CD4-positive, alpha-beta memory T cell (primary cell): Measurements from ENCODE around the gene HES6. TPM values are rescaled to one million over a fixed set of nuclear protein-coding genes. Genes with fewer than 3 reads are reported as not detected.
"Not testable (repeated sequence)": the region's sequence is repeated elsewhere in the genome, so short reads cannot be mapped to it uniquely, and the experiment has no call there.

Source experiments
- CTCF ChIA-PET: fragments of 350-600 bp; sonication (Branson Sonifier 250); formaldehyde crosslinking; loops from one replicate; lab custom pipeline; 2021; ENCODE audit warnings: inconsistent platforms; ENCODE audit not compliant: partially characterized antibody; lab: Charles Lee
- POLR2A ChIA-PET: fragments of 350-600 bp; sonication (Branson Sonifier 250); formaldehyde crosslinking; loops from one replicate; lab custom pipeline; 2021; ENCODE audit not compliant: partially characterized antibody; lab: Charles Lee
- DNase-seq, 5 donors: peaks; one replicate each; pipeline versions ENCODE4 v3.0.0 to v3.0.0-alpha.2; 2020 to 2022; ENCODE audit warnings: mixed read lengths in 1 of 5
- H3K27ac ChIP-seq: one replicate; pipeline ENCODE4 v1.7.0; 2013; ENCODE audit warnings: low read depth, low read length
- H3K27me3 ChIP-seq: 2 replicates; pipeline ENCODE4 v1.7.0; 2013; ENCODE audit warnings: mild to moderate bottlenecking, low read length, moderate library complexity; ENCODE audit not compliant: insufficient read depth
- H3K36me3 ChIP-seq: 2 replicates; pipeline ENCODE4 v1.7.0; 2013; ENCODE audit warnings: mild to moderate bottlenecking, low read length, moderate library complexity; ENCODE audit not compliant: insufficient read depth
- H3K4me1 ChIP-seq: 2 replicates; pipeline ENCODE4 v1.7.0; 2013; ENCODE audit warnings: mild to moderate bottlenecking, low read length, moderate library complexity; ENCODE audit not compliant: insufficient read depth
- H3K4me3 ChIP-seq, 2 donors: one replicate each; pipeline ENCODE4 v1.7.0; 2013; ENCODE audit warnings: low read length in 2 of 2, mild to moderate bottlenecking in 1 of 2
- H3K9me3 ChIP-seq, 2 donors: one replicate each; pipeline ENCODE4 v1.7.0; 2013; ENCODE audit warnings: low read length in 2 of 2, control low read depth in 1 of 2; ENCODE audit not compliant: control insufficient read depth in 1 of 2
- H3K27ac Mint-ChIP-seq, 7 donors: one replicate each; pipeline ENCODE4 v1.8.0; 2020 to 2021; ENCODE audit warnings: mixed read lengths in 7 of 7, mild to moderate bottlenecking in 6 of 7, inconsistent platforms in 3 of 7, moderate library complexity in 3 of 7
- H3K27me3 Mint-ChIP-seq, 2 donors: one replicate each; pipeline ENCODE4 v1.8.0; 2020 to 2021; ENCODE audit warnings: mixed read lengths in 2 of 2
- H3K36me3 Mint-ChIP-seq, 2 donors: one replicate each; pipeline ENCODE4 v1.8.0; 2020 to 2021; ENCODE audit warnings: mixed read lengths in 2 of 2, inconsistent platforms in 1 of 2, mild to moderate bottlenecking in 1 of 2
- H3K4me1 Mint-ChIP-seq, 4 donors: one replicate each; pipeline ENCODE4 v1.8.0; 2020 to 2021; ENCODE audit warnings: mixed read lengths in 4 of 4, mild to moderate bottlenecking in 1 of 4
- H3K4me3 Mint-ChIP-seq, 8 donors: one replicate each; pipeline ENCODE4 v1.8.0; 2020 to 2021; ENCODE audit warnings: mixed read lengths in 8 of 8, mild to moderate bottlenecking in 7 of 8, moderate library complexity in 6 of 8, inconsistent platforms in 3 of 8
- H3K9me3 Mint-ChIP-seq, 8 donors: one replicate each; pipeline ENCODE4 v1.8.0; 2020 to 2021; ENCODE audit warnings: mixed read lengths in 8 of 8, mild to moderate bottlenecking in 5 of 8, inconsistent platforms in 3 of 8, moderate library complexity in 1 of 8
- intact Hi-C: fragments of 100-400 bp; cut with micrococcal nuclease; formaldehyde crosslinking; loops from one replicate; pipeline ENCODE4 v1.15.1; 2023
- polyA plus RNA-seq, 2 donors: library from polyadenylated mRNA; unstranded; fragments of 300-500 nt; fragmentation: Illumina TruSeq; gene quantifications; one replicate each; pipeline ENCODE4 v1.2.3, GENCODE V29; 2021
- total RNA-seq, 2 experiments: library from RNA; stranded (reverse); gene quantifications; one replicate each; pipeline ENCODE4 v1.2.3, GENCODE V29; 2021

The HES6 gene
- total and polyA plus RNA-seq, 4 experiments from 2014 or later: 0.67 to 4.9 (median 1.5) TPM

- H3K9me3 ChIP-seq: no peaks in the 10 kb centered on the region
- H3K9me3 Mint-ChIP-seq: no peaks in the 10 kb centered on the region
- no peaks in the 10 kb centered on the region for H3K27me3 Mint-ChIP-seq
- CTCF ChIA-PET: no interaction called here
- POLR2A ChIA-PET: no interaction called here
- no peak overlapping the region for H3K4me3 Mint-ChIP-seq
- H3K36me3 Mint-ChIP-seq: peaks cover 3 to 21% of the 10 kb centered on the region in 2 donors
- H3K27ac ChIP-seq: no peak overlapping the region
- peaks cover 10% of the 10 kb centered on the region for H3K36me3 ChIP-seq
- peaks cover 17 to 36% (median 26%) of the 10 kb centered on the region in 4 donors for H3K4me1 Mint-ChIP-seq
- intact Hi-C loops: no loop called here
- no peak overlapping the region for H3K4me3 ChIP-seq
- H3K27me3 ChIP-seq: no peaks in the 10 kb centered on the region
- DNase-seq: no peak
- peak overlapping the region in 2 of 7 donors; percentile 5 to 6 for H3K27ac Mint-ChIP-seq
- H3K4me1 ChIP-seq: no peaks in the 10 kb centered on the region
Measured at GRCh38 chr2:238280083-238280825, 40.4 kb upstream of the HES6 start.

- H3K36me3 Mint-ChIP-seq: peaks cover 12 to 30% of the 10 kb centered on the region in 2 donors
- H3K27me3 Mint-ChIP-seq: no peaks in the 10 kb centered on the region
- Histone ChIP-seq H3K9me3 (no peaks in the 10 kb centered on the region), H3K4me3 (no peak overlapping the region), H3K36me3 (peaks cover 14% of the 10 kb centered on the region), H3K27ac (no peak overlapping the region), H3K4me1 (no peaks in the 10 kb centered on the region), H3K27me3 (no peaks in the 10 kb centered on the region)
- ChIA-PET CTCF (no interaction called here), POLR2A (interaction anchor here (1.3 kb wide), 1 partner anchor 9 kb away, joined by 4 read pairs; the partner anchor contains the start of gene PER2)
- H3K27ac Mint-ChIP-seq: no peak overlapping the region
- peaks cover 15 to 31% (median 23%) of the 10 kb centered on the region in 4 donors for H3K4me1 Mint-ChIP-seq
- intact Hi-C loops: no loop called here
- no peak overlapping the region for H3K4me3 Mint-ChIP-seq
- no peak for DNase-seq
- no peaks in the 10 kb centered on the region for H3K9me3 Mint-ChIP-seq
Measured at GRCh38 chr2:238279324-238279682, 39.5 kb upstream of the HES6 start.

- peak overlapping the region in 1 of 7 donors; percentile 82 for H3K27ac Mint-ChIP-seq
- H3K27me3 Mint-ChIP-seq: no peaks in the 10 kb centered on the region
- Histone ChIP-seq H3K27me3 (no peaks in the 10 kb centered on the region), H3K9me3 (no peaks in the 10 kb centered on the region), H3K27ac (no peak overlapping the region), H3K4me3 (no peak overlapping the region), H3K36me3 (peaks cover 16% of the 10 kb centered on the region), H3K4me1 (no peaks in the 10 kb centered on the region)
- H3K36me3 Mint-ChIP-seq: peaks cover 15 to 35% of the 10 kb centered on the region in 2 donors
- H3K4me1 Mint-ChIP-seq: peaks cover 14 to 26% (median 20%) of the 10 kb centered on the region in 4 donors
- no peak for DNase-seq
- H3K9me3 Mint-ChIP-seq: no peaks in the 10 kb centered on the region
- H3K4me3 Mint-ChIP-seq: no peak overlapping the region
- POLR2A ChIA-PET: interaction anchor here (1.3 kb wide), 1 partner anchor 9 kb away, joined by 4 read pairs; the partner anchor contains the start of gene PER2
- CTCF ChIA-PET: interaction anchor here (1.1 kb wide), 1 partner anchor 15 kb away, joined by 3 read pairs; no protein-coding TSS in a partner anchor
- intact Hi-C loops: no loop called here
Measured at GRCh38 chr2:238278626-238279323, 38.9 kb upstream of the HES6 start.

- Mint-ChIP-seq H3K4me3 (no peak overlapping the region), H3K27ac (peak overlapping the region in 2 of 7 donors; percentile 42 to 82), H3K36me3 (peaks cover 21 to 41% of the 10 kb centered on the region in 2 donors), H3K9me3 (no peaks in the 10 kb centered on the region), H3K4me1 (peaks cover 10 to 19% (median 15%) of the 10 kb centered on the region in 4 donors), H3K27me3 (no peaks in the 10 kb centered on the region)
- ChIA-PET CTCF (interaction anchor here (0.8 to 2.1 kb wide), 2 partner anchors 13 to 18 kb away, joined by 3 to 7 read pairs; no protein-coding TSS in a partner anchor), POLR2A (interaction anchor here (0.8 kb wide), 1 partner anchor 11 kb away, joined by 3 read pairs; no protein-coding TSS in a partner anchor)
- Histone ChIP-seq H3K27ac (no peak overlapping the region), H3K4me3 (no peak overlapping the region), H3K4me1 (no peaks in the 10 kb centered on the region), H3K9me3 (no peaks in the 10 kb centered on the region), H3K36me3 (peaks cover 18% of the 10 kb centered on the region), H3K27me3 (no peaks in the 10 kb centered on the region)
- no peak for DNase-seq
- intact Hi-C loops: no loop called here
Measured at GRCh38 chr2:238277695-238278094, 37.9 kb upstream of the HES6 start.

- Mint-ChIP-seq H3K4me3 (no peak overlapping the region), H3K27me3 (no peaks in the 10 kb centered on the region), H3K9me3 (no peaks in the 10 kb centered on the region), H3K36me3 (peaks cover 32 to 70% of the 10 kb centered on the region in 2 donors), H3K27ac (no peak overlapping the region), H3K4me1 (peaks cover 0 to 7% (median 3%) of the 10 kb centered on the region in 4 donors)
- H3K36me3 ChIP-seq: peaks cover 28% of the 10 kb centered on the region
- ChIA-PET CTCF (interaction anchor here (0.9 to 2.3 kb wide), 2 partner anchors 11 to 13 kb away, joined by 3 to 11 read pairs; no protein-coding TSS in a partner anchor), POLR2A (no interaction called here)
- DNase-seq: no peak
- no peak overlapping the region for H3K27ac ChIP-seq
- no peaks in the 10 kb centered on the region for H3K4me1 ChIP-seq
- H3K4me3 ChIP-seq: no peak overlapping the region
- H3K9me3 ChIP-seq: no peaks in the 10 kb centered on the region
- intact Hi-C loops: no loop called here
- H3K27me3 ChIP-seq: no peaks in the 10 kb centered on the region
Measured at GRCh38 chr2:238274152-238274865, 34.5 kb upstream of the HES6 start.

GRCh38 chr2:238273433-238273832 lies 33.6 kb upstream of the HES6 start:
- CTCF ChIA-PET: interaction anchor here (2.3 kb wide), 1 partner anchor 10 kb away, joined by 11 read pairs; no protein-coding TSS in a partner anchor

More at GRCh38 chr2:238273433-238273832, 33.6 kb upstream of the HES6 start:
- H3K27ac ChIP-seq, intact Hi-C loops, H3K4me1 ChIP-seq, H3K27me3 Mint-ChIP-seq, H3K9me3 Mint-ChIP-seq, H3K4me3 ChIP-seq, H3K4me3 Mint-ChIP-seq, H3K9me3 ChIP-seq, DNase-seq, H3K4me1 Mint-ChIP-seq, H3K27me3 ChIP-seq: not testable (repeated sequence)
- Mint-ChIP-seq H3K27ac (peak overlapping the region in 1 of 7 donors; percentile 29), H3K36me3 (peaks cover 32 to 73% of the 10 kb centered on the region in 2 donors)
- peaks cover 28% of the 10 kb centered on the region for H3K36me3 ChIP-seq
- POLR2A ChIA-PET: interaction anchor here (0.8 kb wide), 1 partner anchor 1012 kb away, joined by 3 read pairs; no protein-coding TSS in a partner anchor
